ENCODE results near the gene SMTNL1. TPM values are rescaled to one million over a fixed set of nuclear protein-coding genes. Genes with fewer than 3 reads are reported as not detected.

SMTNL1 gene
- polyA plus RNA-seq, 1 of the 3 experiments (the other 2 are of a cell fraction), result not detected

DNA sequence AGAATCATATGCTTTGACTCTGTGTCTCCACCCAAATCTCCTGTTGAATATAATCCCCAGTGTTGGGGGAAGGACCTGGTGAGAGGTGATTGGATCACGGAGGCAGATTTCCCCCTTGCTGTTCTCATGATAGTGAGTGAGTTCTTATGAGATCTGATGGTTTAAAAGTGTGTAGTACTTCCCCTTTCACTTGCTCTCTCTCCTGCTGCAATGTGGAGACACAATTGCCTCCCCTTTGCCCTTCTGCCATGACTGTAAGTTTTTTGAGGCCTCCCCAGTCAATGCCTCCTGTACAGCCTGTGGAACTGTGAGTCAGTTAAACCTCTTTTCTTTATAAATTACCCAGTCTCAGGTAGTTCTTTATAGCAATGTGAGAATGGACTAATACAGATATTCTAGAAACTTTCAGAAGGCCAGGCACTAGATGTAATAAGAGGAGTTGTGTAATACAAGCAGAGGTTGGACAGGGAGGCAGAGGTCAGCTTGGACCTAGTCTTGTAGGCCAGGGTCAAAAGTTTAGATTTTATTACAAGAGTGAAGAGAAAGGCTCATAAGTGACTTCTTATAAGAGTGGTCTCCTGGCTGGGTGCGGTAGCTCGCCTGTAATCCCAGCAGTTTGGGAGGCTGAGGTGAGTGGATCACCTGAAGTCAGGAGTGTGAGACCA lies 50.8 kb downstream of the SMTNL1 start:
- no peaks in the 10 kb centered on the region for H3K36me3 ChIP-seq (replicated peaks in 1 of 2; ENCODE audit: control insufficient read depth in 1 of 2, insufficient read depth in 2 of 2, low read length in 1 of 2)
- H4K20me1 ChIP-seq (ENCODE audit: insufficient read depth), result no peaks in the 10 kb centered on the region
- no peak overlapping the region for H3K9ac ChIP-seq
- no peak overlapping the region for H3K4me2 ChIP-seq
- H3K27me3 ChIP-seq (ENCODE audit: insufficient read depth), result no peaks in the 10 kb centered on the region
- no peaks in the 10 kb centered on the region for H3K9me3 ChIP-seq
- H3K79me2 ChIP-seq (ENCODE audit: insufficient read depth), result no peaks in the 10 kb centered on the region
- no peaks in the 10 kb centered on the region for H3K9me2 ChIP-seq
- DNase-seq, result no peak
- ChIA-PET CTCF (interaction anchor here (4.6 kb wide), 1 partner anchor 20 kb away, joined by 15 read pairs; the partner anchor contains the start of gene UBE2L6), POLR2A (no interaction called here)
- TF ChIP-seq, protein P1, sequence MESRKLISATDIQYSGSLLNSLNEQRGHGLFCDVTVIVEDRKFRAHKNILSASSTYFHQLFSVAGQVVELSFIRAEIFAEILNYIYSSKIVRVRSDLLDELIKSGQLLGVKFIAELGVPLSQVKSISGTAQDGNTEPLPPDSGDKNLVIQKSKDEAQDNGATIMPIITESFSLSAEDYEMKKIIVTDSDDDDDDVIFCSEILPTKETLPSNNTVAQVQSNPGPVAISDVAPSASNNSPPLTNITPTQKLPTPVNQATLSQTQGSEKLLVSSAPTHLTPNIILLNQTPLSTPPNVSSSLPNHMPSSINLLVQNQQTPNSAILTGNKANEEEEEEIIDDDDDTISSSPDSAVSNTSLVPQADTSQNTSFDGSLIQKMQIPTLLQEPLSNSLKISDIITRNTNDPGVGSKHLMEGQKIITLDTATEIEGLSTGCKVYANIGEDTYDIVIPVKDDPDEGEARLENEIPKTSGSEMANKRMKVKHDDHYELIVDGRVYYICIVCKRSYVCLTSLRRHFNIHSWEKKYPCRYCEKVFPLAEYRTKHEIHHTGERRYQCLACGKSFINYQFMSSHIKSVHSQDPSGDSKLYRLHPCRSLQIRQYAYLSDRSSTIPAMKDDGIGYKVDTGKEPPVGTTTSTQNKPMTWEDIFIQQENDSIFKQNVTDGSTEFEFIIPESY (IDR thresholded peaks at IDR 0.05; ENCODE audit: borderline replicate concordance, low read depth), result no peak
- no peak for TF ChIP-seq TAF1 (IDR thresholded peaks at IDR 0.05; ENCODE audit: borderline replicate concordance, low read depth, low read length)
- H3K4me1 ChIP-seq (ENCODE audit: control insufficient read depth in 1 of 2, insufficient read depth in 2 of 2, low read depth in 1 of 2, low read length in 1 of 2), result no peaks in the 10 kb centered on the region
- no peak overlapping the region for H3K4me3 ChIP-seq (ENCODE audit: low read depth in 2 of 2, low read length in 1 of 2)
- H3K27ac ChIP-seq (ENCODE audit: low read depth in 2 of 2, low read length in 1 of 2), result no peak overlapping the region
- WGBS (ENCODE audit: low lambda C conversion rate), result 60% methylated on average over 3 of the region's 3 CpGs
- H2AFZ ChIP-seq (ENCODE audit: low read depth), result no peak overlapping the region
- no peaks in the 10 kb centered on the region for H3F3A ChIP-seq (replicated peaks; ENCODE audit: insufficient read depth)

DNA sequence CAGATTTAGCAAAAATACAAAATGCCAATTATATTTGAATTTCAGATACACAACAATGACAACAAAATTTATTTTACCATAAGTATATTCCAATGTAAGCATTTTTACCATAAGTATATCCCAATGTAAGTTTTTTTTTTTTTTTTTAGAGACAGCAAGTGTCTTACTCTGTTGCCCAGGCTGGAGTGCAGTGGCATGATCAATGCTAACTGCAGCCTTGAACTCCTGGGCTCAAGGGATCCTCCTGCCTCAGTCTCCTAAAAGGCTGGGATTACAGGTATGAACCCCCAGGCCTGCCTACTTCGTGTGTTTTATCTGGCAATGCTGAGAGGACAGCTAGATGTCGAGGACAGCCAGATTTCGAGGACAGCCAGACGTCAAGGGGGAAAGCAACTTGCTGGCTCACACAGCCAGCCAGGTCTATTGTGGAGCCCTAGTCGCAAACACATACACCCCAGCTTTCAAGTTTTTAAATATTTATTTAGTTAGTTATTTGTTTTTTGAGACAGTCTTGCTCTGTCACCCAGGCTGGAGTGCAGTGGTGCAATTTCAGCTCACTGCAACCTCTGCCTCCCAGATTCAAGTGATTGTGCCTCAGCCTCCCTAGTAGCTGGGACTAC lies 59.0 kb downstream of the SMTNL1 start:
- no peak overlapping the region for H3K4me2 ChIP-seq
- H3K4me1 ChIP-seq (ENCODE audit: control insufficient read depth in 1 of 2, insufficient read depth in 2 of 2, low read depth in 1 of 2, low read length in 1 of 2), result peaks cover 0 to 11% of the 10 kb centered on the region in 2 experiments; a peak in 1 of 4 replicates
- no peaks in the 10 kb centered on the region for H3K79me2 ChIP-seq (ENCODE audit: insufficient read depth)
- no peaks in the 10 kb centered on the region for H3K9me3 ChIP-seq
- no peaks in the 10 kb centered on the region for H3K9me2 ChIP-seq
- H2AFZ ChIP-seq (ENCODE audit: low read depth), result no peak overlapping the region
- POLR2A ChIA-PET, result no interaction called here
- no peak overlapping the region for H3K9ac ChIP-seq
- CTCF ChIA-PET, result interaction anchor here (1.0 to 6.2 kb wide), 4 partner anchors 27 to 139 kb away, joined by 3 to 39 read pairs (median 6); partner anchors contain the start of gene UBE2L6
- DNase-seq, result no peak
- TF ChIP-seq FOXJ3 (CRISPR knock-in tag; IDR thresholded peaks at IDR 0.05) (no peak), JUND (IDR thresholded peaks at IDR 0.05) (no peak), RAD21 (IDR thresholded peaks at IDR 0.05; ENCODE audit: low read length) (no peak), NFIC (IDR thresholded peaks at IDR 0.05; ENCODE audit: borderline replicate concordance) (no peak), CHD2 (IDR thresholded peaks at IDR 0.05; ENCODE audit: low read length, partially characterized antibody) (no peak), MEF2A (IDR thresholded peaks at IDR 0.05; ENCODE audit: borderline replicate concordance, low read depth) (no peak), RFX5 (IDR thresholded peaks at IDR 0.05; ENCODE audit: low read length) (no peak)
- TF ChIP-seq, protein P1 (IDR thresholded peaks at IDR 0.05; ENCODE audit: borderline replicate concordance, low read depth), result no peak
- TF ChIP-seq, protein P2, sequence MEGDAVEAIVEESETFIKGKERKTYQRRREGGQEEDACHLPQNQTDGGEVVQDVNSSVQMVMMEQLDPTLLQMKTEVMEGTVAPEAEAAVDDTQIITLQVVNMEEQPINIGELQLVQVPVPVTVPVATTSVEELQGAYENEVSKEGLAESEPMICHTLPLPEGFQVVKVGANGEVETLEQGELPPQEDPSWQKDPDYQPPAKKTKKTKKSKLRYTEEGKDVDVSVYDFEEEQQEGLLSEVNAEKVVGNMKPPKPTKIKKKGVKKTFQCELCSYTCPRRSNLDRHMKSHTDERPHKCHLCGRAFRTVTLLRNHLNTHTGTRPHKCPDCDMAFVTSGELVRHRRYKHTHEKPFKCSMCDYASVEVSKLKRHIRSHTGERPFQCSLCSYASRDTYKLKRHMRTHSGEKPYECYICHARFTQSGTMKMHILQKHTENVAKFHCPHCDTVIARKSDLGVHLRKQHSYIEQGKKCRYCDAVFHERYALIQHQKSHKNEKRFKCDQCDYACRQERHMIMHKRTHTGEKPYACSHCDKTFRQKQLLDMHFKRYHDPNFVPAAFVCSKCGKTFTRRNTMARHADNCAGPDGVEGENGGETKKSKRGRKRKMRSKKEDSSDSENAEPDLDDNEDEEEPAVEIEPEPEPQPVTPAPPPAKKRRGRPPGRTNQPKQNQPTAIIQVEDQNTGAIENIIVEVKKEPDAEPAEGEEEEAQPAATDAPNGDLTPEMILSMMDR (IDR thresholded peaks at IDR 0.05), result no peak
- TF ChIP-seq, protein P3, sequence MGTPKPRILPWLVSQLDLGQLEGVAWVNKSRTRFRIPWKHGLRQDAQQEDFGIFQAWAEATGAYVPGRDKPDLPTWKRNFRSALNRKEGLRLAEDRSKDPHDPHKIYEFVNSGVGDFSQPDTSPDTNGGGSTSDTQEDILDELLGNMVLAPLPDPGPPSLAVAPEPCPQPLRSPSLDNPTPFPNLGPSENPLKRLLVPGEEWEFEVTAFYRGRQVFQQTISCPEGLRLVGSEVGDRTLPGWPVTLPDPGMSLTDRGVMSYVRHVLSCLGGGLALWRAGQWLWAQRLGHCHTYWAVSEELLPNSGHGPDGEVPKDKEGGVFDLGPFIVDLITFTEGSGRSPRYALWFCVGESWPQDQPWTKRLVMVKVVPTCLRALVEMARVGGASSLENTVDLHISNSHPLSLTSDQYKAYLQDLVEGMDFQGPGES (IDR thresholded peaks at IDR 0.05; ENCODE audit: low read depth, low read length), result no peak
- no peak overlapping the region for H3K27ac ChIP-seq (ENCODE audit: low read depth in 2 of 2, low read length in 1 of 2)
- H3F3A ChIP-seq (replicated peaks; ENCODE audit: insufficient read depth), result no peaks in the 10 kb centered on the region
- no peak overlapping the region for H3K4me3 ChIP-seq (ENCODE audit: low read depth in 2 of 2, low read length in 1 of 2)
- WGBS (ENCODE audit: low lambda C conversion rate), result 73% methylated on average over 5 of the region's 5 CpGs
- H3K27me3 ChIP-seq (ENCODE audit: insufficient read depth), result 0 out of 2 replicates have a peak, but pooled peaks cover 8% of the 10 kb centered on the region
- H3K36me3 ChIP-seq (replicated peaks in 1 of 2; ENCODE audit: control insufficient read depth in 1 of 2, insufficient read depth in 2 of 2, low read length in 1 of 2), result no peaks in the 10 kb centered on the region
- H4K20me1 ChIP-seq (ENCODE audit: insufficient read depth), result no peaks in the 10 kb centered on the region

Data from SK-N-SH (cell line).